Measurements from ENCODE around the gene PPP4R2.
"Not testable (repeated sequence)": the region's sequence is repeated elsewhere in the genome, so short reads cannot be mapped to it uniquely, and the experiment has no call there.

The PPP4R2 gene

GRCh38 chr3:72977060-72977808 lies 19.4 kb upstream of the PPP4R2 start:
- DNase-seq = no peak

GRCh38 chr3:72982609-72983366 lies 13.8 kb upstream of the PPP4R2 start:
- no peak for DNase-seq

GRCh38 chr3:72985576-72985975 lies 11.0 kb upstream of the PPP4R2 start:
- DNase-seq = no peak

DNA sequence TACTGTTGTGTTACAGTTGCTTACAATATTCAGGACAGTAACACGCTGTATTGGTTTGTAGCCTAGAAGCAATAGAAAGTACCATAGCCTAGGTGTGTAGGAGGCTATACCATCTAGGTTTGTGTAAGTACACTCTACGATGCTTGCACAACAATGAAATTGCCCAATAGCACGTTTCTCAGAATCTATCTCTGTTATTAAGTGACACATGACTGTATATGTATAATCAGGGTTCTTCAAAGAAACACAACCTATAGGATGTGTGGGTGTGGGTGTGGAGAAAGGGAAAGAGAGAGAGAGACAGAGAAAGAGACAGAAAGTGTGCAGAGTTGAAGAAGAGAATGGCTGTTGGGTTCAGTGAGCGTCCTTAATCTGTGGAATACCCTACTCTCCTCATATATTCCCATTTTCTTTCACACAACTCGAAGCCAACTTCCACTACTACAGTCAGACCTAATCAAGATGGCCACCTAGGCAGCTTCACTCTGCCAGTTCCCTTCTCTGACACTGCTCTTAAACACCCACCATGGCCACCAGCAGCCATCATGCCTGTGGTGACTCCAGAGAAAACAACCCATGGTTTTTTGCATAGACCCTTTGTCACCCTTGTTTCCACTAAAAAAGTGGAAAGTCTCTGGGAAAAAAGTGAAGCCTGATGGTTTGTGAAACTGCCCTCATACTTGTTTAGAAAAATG lies 5.8 kb upstream of the PPP4R2 start:
- DNase-seq = no peak

DNA sequence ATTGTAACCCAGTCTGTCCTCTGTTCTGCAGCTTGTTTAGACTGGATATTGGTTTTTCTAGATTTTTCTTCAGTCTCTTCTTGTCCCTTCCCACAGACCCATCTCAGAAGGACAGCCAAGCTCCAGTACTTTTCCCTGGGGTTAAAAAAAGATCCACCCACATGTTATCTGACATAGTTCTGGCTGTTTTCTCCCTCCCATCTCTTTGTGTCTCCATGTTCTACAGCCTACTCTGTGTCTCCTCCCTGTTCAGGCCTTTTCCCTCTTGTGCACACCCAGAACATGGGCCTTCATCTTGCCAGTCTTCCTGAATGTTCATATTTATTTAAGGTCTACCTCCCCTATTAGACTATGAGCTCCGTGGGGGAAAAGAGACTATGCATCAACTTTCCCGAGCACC lies 5.1 kb upstream of the PPP4R2 start:
- no peak for DNase-seq

GRCh38 chr3:72993391-72993790 lies 3.2 kb upstream of the PPP4R2 start:
- no peak for DNase-seq

- no peak for DNase-seq
These were observed 1.3 kb upstream of the PPP4R2 start for GRCh38 chr3:72995337-72995736.

GRCh38 chr3:72996121-72996472 lies 514 bp upstream of the PPP4R2 start:
- DNase-seq = no peak

- DNase-seq = peak; percentile 32
These were observed 880 bp downstream of the PPP4R2 start for GRCh38 chr3:72997421-72997961.

DNA sequence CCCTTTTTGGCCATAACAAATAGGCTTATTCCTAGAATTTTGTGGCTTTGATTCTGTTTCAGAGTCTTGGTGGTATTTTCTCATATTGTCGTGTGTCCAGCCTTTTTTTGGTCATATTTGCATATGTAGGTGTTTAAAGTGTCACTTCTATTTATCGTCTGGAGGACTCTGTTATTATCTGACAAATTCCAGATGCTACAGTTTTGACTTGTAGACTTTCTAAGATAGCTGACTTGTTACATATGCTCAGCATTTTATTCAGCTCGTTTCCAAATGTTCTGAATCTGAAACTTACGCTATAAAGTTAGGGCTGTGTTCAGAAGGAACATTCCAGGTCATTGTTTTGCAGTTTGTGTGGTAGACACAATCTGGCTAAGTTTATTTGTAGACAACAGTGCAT lies 1.9 kb downstream of the PPP4R2 start:
- DNase-seq = no peak

DNA sequence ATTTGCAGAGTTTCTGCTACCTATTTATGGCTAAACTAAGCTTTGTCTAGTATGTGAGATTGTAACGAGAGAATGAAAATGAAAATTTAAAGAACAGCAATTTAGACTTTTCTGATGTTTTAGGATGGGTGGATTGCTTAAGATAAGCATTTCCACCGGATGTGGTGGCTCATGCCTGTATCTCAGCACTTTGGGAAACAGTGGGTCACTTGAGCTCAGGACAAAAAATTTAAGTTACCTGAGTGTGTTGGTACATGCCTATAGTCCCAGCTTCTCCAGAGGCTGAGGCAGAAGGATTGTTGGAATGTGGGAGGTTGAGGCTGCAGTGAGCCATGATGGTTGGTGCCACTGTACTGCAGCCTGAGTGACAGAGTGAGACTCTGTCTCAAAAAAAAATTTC lies 3.3 kb downstream of the PPP4R2 start:
- no peak for DNase-seq

DNA sequence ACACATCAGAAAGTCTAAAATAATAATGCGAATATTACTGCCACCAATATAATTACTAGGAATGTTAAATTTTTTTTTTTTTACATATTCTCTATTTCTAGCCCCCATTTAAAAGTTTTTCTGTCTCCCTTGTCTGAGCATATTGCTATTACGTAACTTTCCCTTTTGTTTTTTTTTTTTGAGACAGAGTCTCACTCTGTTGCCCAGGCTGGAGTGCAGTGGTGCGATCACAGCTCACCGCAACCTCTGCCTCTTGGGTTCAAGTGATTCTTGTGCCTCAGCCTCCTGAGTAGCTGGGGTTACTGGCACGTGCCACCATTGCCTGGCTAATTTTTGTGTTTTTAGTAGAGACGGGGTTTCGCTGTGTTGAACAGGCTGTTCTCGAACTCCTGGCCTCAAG lies 6.4 kb downstream of the PPP4R2 start:
- DNase-seq = not testable (repeated sequence)

- no peak for DNase-seq
These were observed 7.7 kb downstream of the PPP4R2 start for GRCh38 chr3:73004316-73004715.

DNA sequence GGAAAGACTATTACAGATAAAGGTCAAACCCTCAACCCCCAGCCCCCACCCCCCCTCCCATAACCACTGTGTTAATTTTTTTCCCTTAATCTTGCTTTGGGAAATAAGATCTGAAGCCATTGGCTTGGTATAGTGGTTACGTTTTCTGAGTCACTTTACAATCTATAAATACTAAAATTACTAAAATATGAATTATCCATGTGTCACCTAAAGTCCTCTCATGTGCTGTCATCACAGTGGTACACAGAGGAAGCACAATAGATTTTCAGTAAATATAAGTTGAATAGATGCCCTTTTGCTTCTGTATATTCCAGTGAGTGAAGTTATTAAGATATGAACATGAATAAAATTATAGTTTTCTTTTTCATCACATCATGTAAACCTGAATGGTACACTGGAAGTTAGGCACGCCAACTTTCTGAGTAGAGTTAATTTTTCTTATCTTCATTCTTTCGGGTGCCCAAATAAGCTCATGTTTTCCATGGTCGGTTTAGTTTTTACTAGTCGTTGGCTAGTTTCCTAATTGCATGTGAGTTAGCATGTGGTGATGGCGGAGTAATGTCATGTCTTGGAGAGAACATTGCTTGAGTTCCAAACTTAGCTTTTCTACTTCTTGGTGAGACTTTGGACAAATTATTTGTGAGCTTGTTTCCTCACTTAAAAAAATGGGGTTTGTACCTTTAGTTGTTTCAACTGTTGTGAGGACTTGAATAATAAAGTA lies 11.5 kb downstream of the PPP4R2 start:
- DNase-seq = no peak

GRCh38 chr3:73009008-73009407 lies 12.4 kb downstream of the PPP4R2 start:
- DNase-seq = no peak

- DNase-seq = no peak
These were observed 13.1 kb downstream of the PPP4R2 start for GRCh38 chr3:73009750-73010149.

GRCh38 chr3:73010158-73010557 lies 13.5 kb downstream of the PPP4R2 start:
- DNase-seq = no peak

- DNase-seq = no peak
These were observed 21.7 kb downstream of the PPP4R2 start for GRCh38 chr3:73018298-73018697.

DNA sequence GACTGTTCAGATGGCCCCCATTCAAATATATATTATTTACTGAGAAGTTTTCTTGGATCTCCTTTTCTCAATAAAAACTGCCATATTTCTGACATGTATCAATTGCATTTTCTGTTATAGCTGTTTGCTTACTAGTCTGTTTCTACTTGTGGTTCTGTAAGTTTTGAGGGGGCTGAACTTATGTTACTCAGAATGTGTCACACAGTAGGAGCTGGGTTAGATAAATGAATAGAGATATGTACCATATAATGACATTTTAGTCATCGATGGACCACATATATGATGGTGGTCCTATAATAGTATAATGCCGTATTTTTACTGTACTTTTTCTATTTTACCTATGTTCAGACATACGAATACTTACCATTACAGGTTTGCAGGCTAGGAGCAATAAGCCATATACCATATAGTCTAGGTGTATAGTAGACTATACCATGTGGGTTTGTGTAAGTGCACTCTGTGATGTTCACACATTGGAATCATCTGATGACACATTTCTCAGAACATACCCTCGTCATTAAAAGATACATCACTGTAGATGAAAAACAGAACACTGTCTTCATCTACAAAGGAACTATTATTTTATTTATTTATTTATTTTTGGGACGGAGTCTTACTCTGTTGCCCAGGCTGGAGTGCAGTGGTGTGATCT lies 22.3 kb downstream of the PPP4R2 start:
- DNase-seq = no peak

GRCh38 chr3:73021301-73021835 lies 24.8 kb downstream of the PPP4R2 start:
- no peak for DNase-seq

DNA sequence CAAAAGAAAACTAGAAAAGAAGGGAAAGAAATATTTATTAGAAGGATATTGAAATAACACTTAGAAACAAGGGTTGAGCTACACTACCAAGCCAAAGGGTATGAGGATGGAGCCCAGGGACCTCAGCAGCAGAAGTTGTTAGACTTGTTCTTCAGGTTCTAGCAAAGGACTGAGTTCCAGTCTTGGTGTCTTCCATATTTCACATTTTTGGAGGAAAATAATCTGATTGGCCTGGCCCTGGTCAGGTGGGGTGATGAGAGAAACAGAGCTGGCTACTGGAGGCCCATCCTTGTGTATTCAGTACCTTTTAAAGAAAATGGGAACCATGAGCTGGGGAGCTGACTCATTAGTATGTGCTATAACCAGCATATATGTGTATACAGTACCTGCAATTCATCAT lies 28.2 kb downstream of the PPP4R2 start:
- DNase-seq = no peak

DNA sequence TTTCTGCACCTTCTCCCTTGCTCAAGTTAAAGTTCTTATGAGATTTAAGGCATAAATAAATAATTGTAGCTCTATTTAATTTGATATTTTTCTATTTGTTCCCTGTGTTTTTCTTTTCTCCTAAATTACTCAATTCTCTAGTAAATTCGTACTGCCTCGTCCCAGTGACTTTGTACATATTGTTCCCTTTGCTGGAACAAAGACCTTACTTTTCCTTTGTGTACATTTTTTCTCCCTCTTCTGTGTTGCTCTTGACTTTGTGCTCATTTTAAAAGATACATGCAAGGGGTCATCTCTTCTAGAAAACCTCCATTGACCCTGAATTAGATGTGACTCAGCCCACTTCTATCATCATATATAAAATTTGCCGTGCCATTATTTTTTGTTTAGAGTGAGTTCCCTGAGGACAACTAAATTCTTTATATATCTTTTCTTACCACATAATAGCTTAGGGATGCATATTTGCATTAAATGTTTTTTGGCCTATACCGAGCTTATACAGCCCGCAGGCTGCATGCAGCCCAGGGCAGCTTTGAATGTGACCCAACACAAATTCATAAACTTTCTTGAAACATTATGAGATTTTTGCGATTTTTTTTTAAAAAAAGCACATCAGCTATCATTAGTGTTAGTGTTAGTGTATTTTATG lies 29.6 kb downstream of the PPP4R2 start:
- DNase-seq = no peak

Data from NCI-H146 (cell line).